ENCODE data around the gene RPGRIP1L.

RPGRIP1L gene

GRCh38 chr16:53599548-53599947, 104.1 kb downstream of the RPGRIP1L start:
- H3K4me3 ChIP-seq (ENCODE audit: low read depth, low read length), result no peak overlapping the region
- in situ Hi-C loops (cut with HindIII; ENCODE audit: low pct_ligation_motif_present, low sequenced_read_pairs), result no loop called here
- H3K27ac ChIP-seq, result no peak overlapping the region
- H3K36me3 ChIP-seq (replicated peaks), result no peaks in the 10 kb centered on the region
- no peaks in the 10 kb centered on the region for H3K27me3 ChIP-seq (replicated peaks)
- no peak for DNase-seq
- no peak for TF ChIP-seq CTCF (IDR thresholded peaks at IDR 0.05; ENCODE audit: low read depth, low read length, missing control alignments)

GRCh38 chr16:53598511-53599275, 105.0 kb downstream of the RPGRIP1L start:
- DNase-seq, result no peak
- no peak for TF ChIP-seq CTCF (IDR thresholded peaks at IDR 0.05; ENCODE audit: low read depth, low read length, missing control alignments)
- Histone ChIP-seq H3K27ac (no peak overlapping the region), H3K4me3 (ENCODE audit: low read depth, low read length) (no peak overlapping the region), H3K36me3 (replicated peaks) (no peaks in the 10 kb centered on the region), H3K27me3 (replicated peaks) (no peaks in the 10 kb centered on the region)
- in situ Hi-C loops (cut with HindIII; ENCODE audit: low pct_ligation_motif_present, low sequenced_read_pairs), result no loop called here

- in situ Hi-C loops (cut with HindIII; ENCODE audit: low pct_ligation_motif_present, low sequenced_read_pairs), result no loop called here
- DNase-seq, result no peak
- H3K36me3 ChIP-seq (replicated peaks), result no peaks in the 10 kb centered on the region
- H3K27ac ChIP-seq, result no peak overlapping the region
- TF ChIP-seq CTCF (IDR thresholded peaks at IDR 0.05; ENCODE audit: low read depth, low read length, missing control alignments), result no peak
- H3K4me3 ChIP-seq (ENCODE audit: low read depth, low read length), result no peak overlapping the region
- H3K27me3 ChIP-seq (replicated peaks), result no peaks in the 10 kb centered on the region
These were observed 105.9 kb downstream of the RPGRIP1L start for GRCh38 chr16:53597776-53598175.

GRCh38 chr16:53588081-53588648, 115.5 kb downstream of the RPGRIP1L start:
- H3K27ac ChIP-seq, result no peak overlapping the region
- no peak overlapping the region for H3K4me3 ChIP-seq (ENCODE audit: low read depth, low read length)
- DNase-seq, result no peak
- TF ChIP-seq CTCF (IDR thresholded peaks at IDR 0.05; ENCODE audit: low read depth, low read length, missing control alignments), result no peak
- H3K27me3 ChIP-seq (replicated peaks), result no peaks in the 10 kb centered on the region
- no peaks in the 10 kb centered on the region for H3K36me3 ChIP-seq (replicated peaks)
- in situ Hi-C loops (cut with HindIII; ENCODE audit: low pct_ligation_motif_present, low sequenced_read_pairs), result no loop called here

GRCh38 chr16:53583401-53583800, 120.3 kb downstream of the RPGRIP1L start:
- no peak for DNase-seq
- Histone ChIP-seq H3K27me3 (replicated peaks) (no peaks in the 10 kb centered on the region), H3K36me3 (replicated peaks) (no peaks in the 10 kb centered on the region), H3K4me3 (ENCODE audit: low read depth, low read length) (no peak overlapping the region), H3K27ac (no peak overlapping the region)
- in situ Hi-C loops (cut with HindIII; ENCODE audit: low pct_ligation_motif_present, low sequenced_read_pairs), result no loop called here
- no peak for TF ChIP-seq CTCF (IDR thresholded peaks at IDR 0.05; ENCODE audit: low read depth, low read length, missing control alignments)
